GM20431 (cell line): Measurements from ENCODE around the gene PRKCH.
"Not testable (repeated sequence)": the region's sequence is repeated elsewhere in the genome, so short reads cannot be mapped to it uniquely, and the experiment has no call there.

ENCODE experiments used
- in situ Hi-C: fragments of 300-500 bp; cut with MseI, MboI; formaldehyde crosslinking; loops from one replicate; pipeline ENCODE4 v1.15.0; 2020; ENCODE audit warnings: low sequenced_read_pairs; ENCODE audit not compliant: unreplicated experiment

Gene PRKCH

GRCh38 chr14:61517911-61518384 is 196.6 kb downstream of the PRKCH start:
- in situ Hi-C loops = no loop called here

- in situ Hi-C loops = no loop called here
Measured at GRCh38 chr14:61518403-61518802, 197.0 kb downstream of the PRKCH start.

- in situ Hi-C loops = no loop called here
Measured at GRCh38 chr14:61519106-61519505, 197.7 kb downstream of the PRKCH start.

- in situ Hi-C loops = no loop called here
Measured at GRCh38 chr14:61519735-61520134, 198.4 kb downstream of the PRKCH start.

- in situ Hi-C loops = no loop called here
Measured at GRCh38 chr14:61520576-61520975, 199.2 kb downstream of the PRKCH start.

GRCh38 chr14:61521773-61522172 is 200.4 kb downstream of the PRKCH start:
- in situ Hi-C loops = no loop called here

GRCh38 chr14:61523751-61524150 is 202.4 kb downstream of the PRKCH start:
- in situ Hi-C loops = no loop called here

GRCh38 chr14:61524211-61524806 is 202.9 kb downstream of the PRKCH start:
- in situ Hi-C loops = no loop called here

GRCh38 chr14:61524936-61525292 is 203.5 kb downstream of the PRKCH start:
- in situ Hi-C loops = no loop called here

GRCh38 chr14:61525293-61526011 is 204.1 kb downstream of the PRKCH start:
- in situ Hi-C loops = no loop called here

GRCh38 chr14:61526405-61527312 is 205.3 kb downstream of the PRKCH start:
- in situ Hi-C loops = no loop called here

GRCh38 chr14:61527325-61528100 is 206.1 kb downstream of the PRKCH start:
- in situ Hi-C loops = no loop called here

GRCh38 chr14:61528591-61529021 is 207.2 kb downstream of the PRKCH start:
- in situ Hi-C loops = no loop called here

- in situ Hi-C loops = not testable (repeated sequence)
Measured at GRCh38 chr14:61529360-61529759, 208.0 kb downstream of the PRKCH start.

- in situ Hi-C loops = no loop called here
Measured at GRCh38 chr14:61530296-61530695, 208.9 kb downstream of the PRKCH start.

- in situ Hi-C loops = no loop called here
Measured at GRCh38 chr14:61530896-61531295, 209.5 kb downstream of the PRKCH start.

- in situ Hi-C loops = no loop called here
Measured at GRCh38 chr14:61531465-61532122, 210.2 kb downstream of the PRKCH start.

GRCh38 chr14:61532123-61532505 is 210.7 kb downstream of the PRKCH start:
- in situ Hi-C loops = no loop called here

- in situ Hi-C loops = no loop called here
Measured at GRCh38 chr14:61532763-61533162, 211.4 kb downstream of the PRKCH start.
